C4-2B (cell line): Measurements from ENCODE around the gene GSDME.

Experiments used
- H3K27ac ChIP-seq: fragments of 450-650 bp; 2 replicates; pipeline ENCODE4 v1.5.1; 2017
- ZFX ChIP-seq: fragments of 450-650 bp; IDR thresholded peaks from 2 replicates; pipeline ENCODE4 v1.6.1; 2017
- TF ChIP-seq, protein P1 (sequence below): fragments of 450-650 bp; conservative IDR thresholded peaks from 2 replicates; pipeline ENCODE4 v1.5.1; 2017; ENCODE audit warnings: mild to moderate bottlenecking

GSDME gene

DNA sequence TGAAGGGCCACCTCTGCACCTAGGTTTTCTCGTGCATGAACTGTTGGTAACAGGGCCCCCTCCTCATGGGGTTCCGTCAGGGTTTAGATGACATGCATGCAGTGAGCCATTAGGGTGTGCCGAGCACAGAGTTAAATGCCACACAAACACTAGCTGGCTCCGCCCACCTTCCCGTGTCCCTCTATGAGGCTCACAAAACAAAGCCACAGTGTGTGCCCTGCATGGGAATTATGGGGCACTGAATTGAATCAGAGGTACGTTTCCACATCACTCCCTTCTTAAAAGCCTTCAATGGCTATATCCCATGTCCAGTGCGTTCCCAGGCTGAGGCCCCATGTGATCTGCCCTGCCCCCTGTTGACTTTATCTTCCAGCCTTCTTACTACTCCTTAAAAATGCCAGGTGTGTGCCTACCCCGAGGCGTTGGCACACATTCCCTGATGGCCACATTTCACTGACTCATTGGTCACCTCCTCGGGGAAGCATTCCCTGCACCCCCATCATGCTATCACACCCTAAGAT is 35.7 kb downstream of the GSDME start:
- TF ChIP-seq, protein P1, sequence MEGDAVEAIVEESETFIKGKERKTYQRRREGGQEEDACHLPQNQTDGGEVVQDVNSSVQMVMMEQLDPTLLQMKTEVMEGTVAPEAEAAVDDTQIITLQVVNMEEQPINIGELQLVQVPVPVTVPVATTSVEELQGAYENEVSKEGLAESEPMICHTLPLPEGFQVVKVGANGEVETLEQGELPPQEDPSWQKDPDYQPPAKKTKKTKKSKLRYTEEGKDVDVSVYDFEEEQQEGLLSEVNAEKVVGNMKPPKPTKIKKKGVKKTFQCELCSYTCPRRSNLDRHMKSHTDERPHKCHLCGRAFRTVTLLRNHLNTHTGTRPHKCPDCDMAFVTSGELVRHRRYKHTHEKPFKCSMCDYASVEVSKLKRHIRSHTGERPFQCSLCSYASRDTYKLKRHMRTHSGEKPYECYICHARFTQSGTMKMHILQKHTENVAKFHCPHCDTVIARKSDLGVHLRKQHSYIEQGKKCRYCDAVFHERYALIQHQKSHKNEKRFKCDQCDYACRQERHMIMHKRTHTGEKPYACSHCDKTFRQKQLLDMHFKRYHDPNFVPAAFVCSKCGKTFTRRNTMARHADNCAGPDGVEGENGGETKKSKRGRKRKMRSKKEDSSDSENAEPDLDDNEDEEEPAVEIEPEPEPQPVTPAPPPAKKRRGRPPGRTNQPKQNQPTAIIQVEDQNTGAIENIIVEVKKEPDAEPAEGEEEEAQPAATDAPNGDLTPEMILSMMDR: no peak
- TF ChIP-seq ZFX: no peak
- H3K27ac ChIP-seq: no peak overlapping the region

DNA sequence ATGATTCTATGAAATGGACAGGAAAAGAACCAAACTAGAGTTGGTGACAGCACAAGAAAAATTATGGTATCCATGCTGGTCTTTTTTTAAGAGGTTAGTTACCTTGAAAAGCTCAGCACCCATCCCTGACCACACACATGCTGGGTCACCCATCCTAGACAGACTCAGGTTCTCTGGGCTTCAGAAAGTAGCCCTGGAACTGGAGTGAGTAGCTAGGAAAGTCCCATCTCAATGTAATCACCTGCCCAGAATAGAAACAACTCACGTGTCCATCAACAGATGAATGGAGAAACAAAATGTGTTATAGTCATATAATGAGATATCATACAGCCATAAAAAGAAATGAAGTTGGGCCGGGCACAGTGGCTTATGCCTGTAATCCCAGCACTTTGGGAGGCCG is 37.0 kb downstream of the GSDME start:
- TF ChIP-seq ZFX: no peak
- TF ChIP-seq, protein P1: no peak
- no peak overlapping the region for H3K27ac ChIP-seq

DNA sequence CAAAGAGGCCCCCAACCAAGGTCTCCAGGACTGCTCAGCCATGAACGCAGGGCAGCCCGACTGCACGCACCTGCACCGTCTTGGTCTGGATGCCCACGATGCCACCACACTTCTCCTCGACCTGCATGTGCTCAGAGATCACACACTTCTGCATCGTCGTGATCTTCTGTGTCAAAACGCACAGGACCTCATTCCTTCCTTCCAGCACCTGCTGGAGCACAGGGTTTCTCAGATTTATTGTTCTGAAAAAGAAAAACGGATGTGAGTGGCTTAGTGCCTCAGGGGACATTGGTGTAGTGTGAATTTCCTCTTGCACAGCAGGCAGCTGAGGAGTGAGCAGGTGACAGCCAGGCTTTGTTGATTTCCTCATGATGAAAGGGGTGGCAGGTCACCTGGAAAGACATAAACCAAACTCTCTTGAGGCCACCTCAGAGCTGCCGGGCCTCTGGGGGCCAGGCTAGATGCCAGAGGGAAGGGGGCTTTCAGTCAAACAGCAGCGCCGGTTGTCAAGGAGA is 38.2 kb downstream of the GSDME start:
- TF ChIP-seq, protein P1: no peak
- no peak for TF ChIP-seq ZFX
- H3K27ac ChIP-seq: no peak overlapping the region

DNA sequence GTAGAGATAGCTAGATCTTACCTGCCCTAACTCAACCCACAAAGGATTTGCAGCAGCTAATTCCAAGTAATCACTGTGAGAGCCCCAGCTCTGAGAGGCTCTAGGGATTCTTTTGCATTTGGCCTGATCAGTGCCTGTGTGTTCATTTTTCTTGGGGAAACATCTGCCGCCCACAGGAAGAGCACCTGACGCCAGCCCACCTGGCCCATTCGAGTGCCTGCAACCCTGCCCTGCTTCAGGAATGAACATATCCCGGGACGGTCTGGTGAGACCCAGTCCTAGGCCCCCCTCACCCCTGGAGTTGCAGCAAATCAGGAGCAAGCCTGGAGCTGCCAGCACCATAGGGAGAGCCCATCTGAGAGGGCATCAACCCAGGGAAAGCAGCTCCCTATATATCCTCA is 38.8 kb downstream of the GSDME start:
- no peak overlapping the region for H3K27ac ChIP-seq
- TF ChIP-seq ZFX: no peak
- TF ChIP-seq, protein P1: no peak

DNA sequence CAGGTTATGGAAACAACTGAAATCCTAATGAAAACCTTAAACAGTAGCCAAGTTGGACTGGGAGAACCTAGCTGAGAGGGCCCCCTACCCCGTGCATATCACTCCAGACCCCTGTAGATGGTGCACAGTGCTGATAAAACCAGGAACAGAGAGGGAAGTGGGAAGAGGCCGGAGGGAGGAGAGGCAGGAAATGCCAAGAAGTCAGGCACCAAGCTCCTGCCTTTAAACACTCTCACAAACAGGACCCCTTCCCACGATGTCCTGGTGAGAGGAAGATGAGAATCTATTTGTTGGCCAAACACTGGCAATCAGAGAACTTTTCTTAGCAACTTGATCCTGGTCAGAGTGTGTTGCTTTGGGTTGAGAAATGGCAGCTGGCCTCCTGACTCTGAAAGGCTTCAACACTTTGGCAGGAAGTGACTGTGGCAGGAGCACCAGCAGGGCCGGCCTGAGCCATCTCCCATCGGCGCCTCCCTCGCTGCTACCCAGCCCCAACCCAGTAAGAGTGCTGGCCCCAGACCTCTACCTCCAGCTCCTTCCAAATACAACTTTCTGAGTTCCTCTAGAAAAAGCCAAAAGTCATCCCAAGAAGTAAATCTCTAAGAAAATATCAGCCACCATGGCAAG is 39.5 kb downstream of the GSDME start:
- TF ChIP-seq, protein P1: no peak
- TF ChIP-seq ZFX: no peak
- no peak overlapping the region for H3K27ac ChIP-seq

DNA sequence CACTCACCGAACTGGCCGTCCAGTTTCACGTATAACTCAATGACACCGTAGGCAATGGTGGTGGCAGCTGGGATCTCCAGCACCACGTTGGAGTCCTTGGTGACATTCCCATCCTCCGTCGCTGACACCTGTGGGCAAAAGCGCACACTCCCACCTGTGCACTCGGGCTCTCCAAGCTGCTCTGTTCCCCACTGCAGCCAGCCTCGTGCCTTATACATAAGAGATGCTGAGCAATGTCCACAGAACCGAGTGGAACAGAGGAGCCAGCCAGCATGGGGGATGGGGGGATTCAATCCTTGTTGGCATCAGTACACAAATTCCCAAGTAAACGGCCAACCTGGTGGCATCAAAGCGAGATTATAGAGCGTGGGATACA is 40.0 kb downstream of the GSDME start:
- no peak overlapping the region for H3K27ac ChIP-seq

More for the DNA sequence above, 40.0 kb downstream of the GSDME start:
- TF ChIP-seq, protein P1: no peak
- TF ChIP-seq ZFX: no peak
